ENCODE measurements around the gene PHF23.

The PHF23 gene

GRCh38 chr17:7219812-7220592 lies 19.3 kb downstream of the PHF23 start, which contains the start of the genes ACADVL and DLG4:
TSS of gene ACADVL (plus strand) at chr17:7219938. CDS start at chr17:7219985, 47 bp downstream.
TSS of gene DLG4 (minus strand) at chr17:7219836.
- peak; percentile 69 for DNase-seq

GRCh38 chr17:7219229-7219811 lies 19.9 kb downstream of the PHF23 start:
- DNase-seq = no peak

GRCh38 chr17:7218758-7219157 lies 20.5 kb downstream of the PHF23 start:
- DNase-seq = no peak

- no peak for DNase-seq
Observed at GRCh38 chr17:7218166-7218565, 21.1 kb downstream of the PHF23 start.

GRCh38 chr17:7217113-7217987 lies 21.9 kb downstream of the PHF23 start:
- no peak for DNase-seq

- DNase-seq = no peak
Observed at GRCh38 chr17:7216242-7217112, 22.8 kb downstream of the PHF23 start.

- DNase-seq = no peak
Observed at GRCh38 chr17:7215652-7216180, 23.5 kb downstream of the PHF23 start.

GRCh38 chr17:7215136-7215638 lies 24.1 kb downstream of the PHF23 start:
- no peak for DNase-seq

- DNase-seq = peak; percentile 98
Observed at GRCh38 chr17:7214300-7215135, 24.7 kb downstream of the PHF23 start.

- DNase-seq = peak; percentile 75
Observed at GRCh38 chr17:7213895-7214299, 25.4 kb downstream of the PHF23 start.

- DNase-seq = no peak
Observed at GRCh38 chr17:7211491-7212273, 27.6 kb downstream of the PHF23 start.

- DNase-seq = no peak
Observed at GRCh38 chr17:7208754-7209460, 30.4 kb downstream of the PHF23 start.

- DNase-seq = no peak
Observed at GRCh38 chr17:7208027-7208571, 31.2 kb downstream of the PHF23 start.

- no peak for DNase-seq
Observed at GRCh38 chr17:7207120-7208001, 31.9 kb downstream of the PHF23 start.

GRCh38 chr17:7205561-7205960 lies 33.7 kb downstream of the PHF23 start:
- DNase-seq = no peak

GRCh38 chr17:7204828-7205461 lies 34.3 kb downstream of the PHF23 start:
- DNase-seq = peak; percentile 97

- no peak for DNase-seq
Observed at GRCh38 chr17:7204336-7204735, 34.9 kb downstream of the PHF23 start.

Measured in effector CD4-positive, alpha-beta T cell (primary cell).